Activated CD4-positive, alpha-beta T cell treated with anti-CD3 and anti-CD28 coated beads for 4 hours (primary cell): ENCODE data around the gene HSPBP1.
A peak's percentile ranks its signal among the peaks of the same experiment; 100 is the strongest.
"Not testable (repeated sequence)": the region's sequence is repeated elsewhere in the genome, so short reads cannot be mapped to it uniquely, and the experiment has no call there.

ENCODE experiments used
- DNase-seq, 2 donors: peaks; one replicate each; pipeline ENCODE4 v3.0.0-alpha.2; 2020

The HSPBP1 gene

DNA sequence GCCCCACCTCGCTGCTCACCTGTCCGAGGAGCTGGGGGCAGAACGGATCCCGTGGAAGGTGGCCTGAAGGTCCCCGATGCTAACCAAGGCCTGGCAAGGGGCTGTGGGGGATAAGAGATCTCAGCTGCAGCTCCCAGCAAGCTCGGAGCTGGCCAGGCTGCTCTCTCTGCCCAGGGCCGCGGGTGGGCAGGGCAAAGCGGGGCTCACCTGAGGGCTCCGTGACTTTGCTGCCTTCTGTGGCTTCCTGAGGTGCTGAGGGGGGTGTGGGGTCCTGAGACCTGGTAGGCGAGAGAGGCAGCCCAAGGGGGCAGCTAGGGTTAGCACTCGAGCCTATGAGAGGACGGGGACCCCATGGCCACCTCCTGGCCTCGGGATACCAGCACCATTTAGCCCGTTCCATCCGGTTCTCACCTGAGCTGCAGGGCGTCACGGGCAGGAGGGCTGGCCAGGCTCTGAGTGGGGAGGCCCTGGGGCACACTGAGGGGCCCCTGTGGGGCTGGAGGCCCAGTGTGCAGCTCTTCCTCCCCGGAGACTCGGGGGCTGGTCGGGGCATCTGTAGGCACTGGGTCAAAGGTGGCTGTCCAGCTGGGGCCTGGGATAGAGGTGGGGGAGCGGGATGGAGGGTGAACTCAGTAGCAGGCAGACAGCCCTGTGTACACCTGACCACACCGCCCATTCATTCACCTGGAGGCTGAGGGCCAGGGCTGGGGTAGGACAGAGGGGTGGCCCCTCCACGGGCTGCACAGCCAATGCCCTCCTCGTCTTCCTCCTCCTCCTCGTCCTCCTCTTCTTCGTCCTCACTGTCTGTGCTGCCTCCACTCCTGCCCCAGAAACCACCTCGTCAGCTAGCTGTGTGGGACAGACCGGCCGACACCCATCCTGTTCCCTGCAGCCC, 48.3 kb downstream of the HSPBP1 start:
- DNase-seq = no peak

DNA sequence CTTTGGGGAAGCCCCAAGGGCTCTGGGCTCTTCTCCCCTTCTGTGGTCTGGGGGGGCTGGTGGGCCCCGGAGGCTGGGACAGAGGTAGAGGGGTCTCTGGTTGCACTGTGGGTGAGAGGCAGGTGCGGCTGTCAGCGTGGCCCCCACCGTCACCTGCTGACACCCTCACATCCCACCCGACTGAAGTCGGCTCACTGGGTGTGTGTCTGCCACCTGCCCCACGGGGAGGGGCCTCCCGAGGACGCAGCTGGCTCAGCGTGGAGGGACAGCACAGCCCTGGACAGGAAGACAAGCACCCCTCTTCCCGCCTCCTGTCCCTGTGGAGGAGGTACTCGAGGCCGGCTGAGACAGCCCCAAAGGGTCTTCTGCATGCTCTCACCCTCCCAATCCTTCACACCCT, 49.1 kb downstream of the HSPBP1 start:
- DNase-seq = no peak

GRCh38 chr19:55230329-55230728, 49.6 kb downstream of the HSPBP1 start:
- no peak for DNase-seq

- DNase-seq = no peak
These were observed 50.1 kb downstream of the HSPBP1 start for GRCh38 chr19:55229789-55230182.

- no peak for DNase-seq
These were observed 50.6 kb downstream of the HSPBP1 start for GRCh38 chr19:55229145-55229788.

- DNase-seq = no peak
These were observed 51.4 kb downstream of the HSPBP1 start, which contains the start of gene TMEM86B for GRCh38 chr19:55228403-55229031. Gene TMEM86B, minus strand, starts transcription at chr19:55228763. Its CDS starts 22 bp downstream, at chr19:55228741.

DNA sequence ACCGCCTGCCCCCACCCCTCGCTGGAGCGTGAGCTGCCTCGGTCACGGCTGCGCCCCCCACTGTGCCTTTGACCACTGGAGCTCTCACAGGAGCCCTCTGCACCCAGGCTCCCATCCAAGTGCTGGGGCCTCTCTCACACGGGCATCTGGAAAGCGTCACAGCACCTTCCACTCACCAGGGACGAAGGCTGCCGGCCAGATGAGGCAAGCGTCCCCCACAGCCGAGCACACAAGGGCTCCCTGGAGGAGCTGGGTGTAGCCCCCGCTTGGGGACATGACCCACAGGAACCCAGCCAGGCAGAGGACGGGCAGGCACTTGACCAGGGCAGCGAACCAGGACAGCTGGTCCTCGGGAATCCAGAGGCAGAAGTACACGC, 51.9 kb downstream of the HSPBP1 start:
- DNase-seq = no peak

GRCh38 chr19:55227241-55228014, 52.5 kb downstream of the HSPBP1 start:
- no peak for DNase-seq

DNA sequence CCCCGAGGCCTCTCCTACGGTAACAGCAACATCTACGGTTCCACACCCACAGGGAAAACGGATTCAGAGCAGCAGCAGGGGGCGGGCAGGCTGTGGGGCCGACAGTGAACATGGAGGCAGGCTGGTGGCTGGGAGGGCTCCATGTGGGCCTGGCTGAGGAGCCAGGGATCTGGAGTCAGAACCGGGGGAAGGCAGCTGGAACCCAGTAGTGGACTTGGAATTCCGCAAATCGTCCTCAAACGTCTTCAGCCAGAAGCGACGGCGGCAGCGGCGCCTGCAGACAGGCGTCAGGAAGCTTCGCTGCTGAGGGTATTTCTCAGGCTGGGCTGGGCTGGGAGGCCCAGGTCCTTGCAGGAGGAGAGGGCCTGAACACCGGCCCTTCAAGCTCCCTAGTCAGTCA, 53.1 kb downstream of the HSPBP1 start:
- no peak for DNase-seq

- no peak for DNase-seq
These were observed 53.6 kb downstream of the HSPBP1 start for GRCh38 chr19:55226273-55226672.

DNA sequence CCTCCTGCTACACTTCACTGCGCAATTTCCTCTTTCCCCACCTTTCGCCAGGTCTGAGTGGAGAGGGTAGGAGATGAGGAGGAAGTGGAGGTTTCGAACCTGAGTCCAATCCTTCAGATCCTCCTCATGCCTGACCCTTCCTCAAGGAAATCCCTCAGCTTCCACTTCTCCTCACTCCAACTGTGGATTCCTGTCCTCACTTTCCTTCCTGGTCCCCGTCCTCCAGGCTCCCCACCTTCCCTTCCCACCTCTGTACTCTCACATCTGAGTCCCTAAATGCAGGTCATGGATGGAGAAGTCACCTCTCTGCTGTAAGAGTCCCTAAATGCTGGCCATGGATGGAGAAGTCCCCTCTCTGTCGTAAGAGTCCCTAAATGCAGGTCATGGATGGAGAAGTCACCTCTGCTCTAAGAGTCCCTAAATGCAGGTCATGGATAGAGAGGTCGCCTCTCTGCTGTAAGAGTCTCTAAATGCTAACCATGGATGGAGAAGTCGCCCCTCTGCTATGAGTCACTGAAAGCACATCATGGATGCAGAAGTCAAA, 54.4 kb downstream of the HSPBP1 start:
- no peak for DNase-seq

GRCh38 chr19:55224679-55225414, 55.1 kb downstream of the HSPBP1 start:
- not testable (repeated sequence) for DNase-seq

DNA sequence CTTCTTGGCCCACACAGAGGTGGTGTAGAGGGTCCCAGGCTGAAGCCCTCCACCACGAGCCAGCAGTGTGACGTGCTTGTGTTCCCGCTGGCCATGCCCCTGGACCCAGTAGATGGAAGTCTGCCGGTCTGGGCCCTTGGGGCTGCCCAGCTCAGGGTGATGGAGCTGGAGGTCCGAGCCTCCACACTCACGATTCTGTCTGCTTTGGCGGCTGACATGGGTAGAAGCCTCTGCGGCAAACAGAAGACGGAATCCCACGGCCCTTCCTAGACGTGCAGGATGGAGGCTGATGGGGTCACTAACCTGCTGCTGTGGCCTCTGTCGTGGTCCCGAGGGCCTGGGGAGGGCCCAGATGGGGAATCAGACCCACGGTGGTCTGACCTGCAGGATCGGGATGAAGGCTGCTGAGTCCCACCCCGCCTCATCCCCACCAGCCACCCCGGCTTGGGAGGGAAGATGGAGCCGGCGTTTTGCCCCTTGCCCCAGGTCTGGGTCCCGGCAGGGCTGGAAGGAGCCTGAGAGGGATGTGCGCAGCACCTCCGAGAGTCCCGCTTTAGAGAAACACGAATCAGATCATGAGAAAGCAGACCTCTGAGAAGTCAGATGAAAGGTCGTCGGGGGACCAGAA, 55.8 kb downstream of the HSPBP1 start:
- DNase-seq = no peak

GRCh38 chr19:55223291-55224037, 56.4 kb downstream of the HSPBP1 start:
- DNase-seq = no peak

- DNase-seq = no peak
These were observed 59.4 kb downstream of the HSPBP1 start for GRCh38 chr19:55220525-55220924.

DNA sequence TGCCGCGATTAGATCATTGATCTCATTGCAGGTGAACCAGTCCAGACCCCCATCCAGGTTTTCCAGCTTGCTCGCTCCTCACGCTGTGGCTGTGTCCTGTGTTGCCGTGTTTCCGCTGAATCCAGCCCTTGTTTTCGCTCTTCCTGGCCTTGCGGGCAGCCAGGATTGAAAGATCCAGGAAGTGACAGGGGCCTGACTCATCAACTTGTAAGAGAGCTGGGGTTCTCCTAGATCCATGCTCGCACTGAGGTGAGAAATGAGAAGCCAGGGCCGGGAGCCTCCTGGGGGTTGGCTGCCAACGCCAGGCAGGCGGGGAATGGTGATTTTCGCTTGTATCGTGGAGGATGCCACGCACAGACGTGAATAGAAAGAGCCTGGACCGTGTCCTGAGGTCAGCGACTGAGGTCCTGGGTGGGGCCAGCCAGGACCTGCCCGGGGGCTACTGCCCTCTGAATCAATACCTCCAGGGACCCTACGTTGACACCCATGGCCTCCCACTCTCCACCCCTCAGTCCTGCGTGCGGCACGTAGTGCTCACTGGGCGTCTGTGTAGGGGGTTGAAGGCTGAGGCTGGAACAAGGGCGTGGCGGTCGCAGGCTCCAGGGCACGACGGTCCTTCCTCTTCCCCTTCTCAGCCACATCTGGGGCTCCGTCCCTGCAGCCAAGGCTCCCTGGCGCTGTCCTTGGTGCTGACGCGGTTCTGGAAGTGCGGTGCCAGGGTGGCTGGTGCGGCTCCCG, 63.3 kb downstream of the HSPBP1 start:
- DNase-seq = peak; percentile 15 to 29

DNA sequence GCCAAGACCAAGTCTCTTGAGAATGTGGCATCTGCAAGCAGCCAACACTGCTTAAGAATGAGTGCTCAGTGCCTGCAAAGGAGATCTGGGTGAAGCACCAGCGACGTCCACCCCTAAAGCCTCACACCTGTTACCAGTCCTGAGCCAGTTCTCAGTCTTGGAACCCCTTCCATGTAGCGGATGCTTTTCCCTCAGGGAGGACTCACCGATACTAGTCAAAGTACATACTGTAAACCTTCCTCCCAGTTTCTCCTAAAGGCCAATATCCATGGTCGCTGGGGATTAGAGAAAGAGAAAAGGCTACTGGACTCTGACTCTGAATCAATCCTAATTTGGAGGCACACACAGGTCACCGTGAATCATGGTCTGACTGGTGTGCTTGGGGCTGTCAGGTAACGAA, 66.4 kb downstream of the HSPBP1 start:
- no peak for DNase-seq

GRCh38 chr19:55212447-55212846, 67.5 kb downstream of the HSPBP1 start:
- peak in 1 of 2 donors; percentile 24 for DNase-seq
